K562 (cell line): ENCODE data around the gene DDX39A. TPM values are rescaled to one million over a fixed set of nuclear protein-coding genes. Genes with fewer than 3 reads are reported as not detected.

Source experiments
- CCNT2 ChIP-seq: IDR thresholded peaks from 2 replicates; pipeline ENCODE4 v1.6.1; 2011; ENCODE audit warnings: borderline replicate concordance, low read depth, mild to moderate bottlenecking, moderate library complexity, mixed read lengths, low read length; ENCODE audit not compliant: insufficient read length; ENCODE audit errors: extremely low read depth
- MCM2 ChIP-seq: fragments of 450-650 bp; IDR thresholded peaks from 2 replicates; pipeline ENCODE4 v1.6.1; 2017; ENCODE audit warnings: low read depth, mild to moderate bottlenecking
- OTX1 ChIP-seq: fragments of 450-650 bp; formaldehyde crosslinking; IDR thresholded peaks from 2 replicates; pipeline ENCODE4 v1.4.0; 2022; ENCODE audit warnings: mild to moderate bottlenecking
- POLR2A ChIP-seq: fragments of 450-650 bp; conservative IDR thresholded peaks from 2 replicates; pipeline ENCODE4 v1.6.1; 2016
- POLR2AphosphoS2 ChIP-seq: IDR thresholded peaks from 2 replicates; pipeline ENCODE4 v1.6.1; 2012; ENCODE audit warnings: low read length, improper control_type of control experiment
- POLR2B ChIP-seq: fragments of 450-650 bp; IDR thresholded peaks from 2 replicates; pipeline ENCODE4 v1.6.1; 2018; ENCODE audit warnings: low read depth; ENCODE audit not compliant: partially characterized antibody
- POLR2G ChIP-seq: fragments of 200-400 bp; formaldehyde crosslinking; IDR thresholded peaks from 2 replicates; pipeline ENCODE4 v1.6.1; 2017; ENCODE audit warnings: low read depth, mild to moderate bottlenecking, antibody characterized with exemption, low read length, moderate library complexity
- RBM22 ChIP-seq: fragments of 200-400 bp; formaldehyde crosslinking; IDR thresholded peaks from 2 replicates; pipeline ENCODE4 v1.6.1; 2018; ENCODE audit warnings: low read length, low read depth; ENCODE audit not compliant: poor library complexity, severe bottlenecking
- SREBF1 ChIP-seq: fragments of 150-350 bp; IDR thresholded peaks from 2 replicates; pipeline ENCODE4 v1.6.1; 2014; ENCODE audit warnings: antibody characterized with exemption, low read depth, low read length, borderline replicate concordance
- TCF3 ChIP-seq: sonication (generic); formaldehyde crosslinking; IDR thresholded peaks from 2 replicates; pipeline ENCODE4 v1.4.0; 2020; ENCODE audit warnings: mild to moderate bottlenecking, missing genetic modification reagents
- XRCC5 ChIP-seq: fragments of 200-400 bp; formaldehyde crosslinking; IDR thresholded peaks from 2 replicates; pipeline ENCODE4 v1.6.1; 2017; ENCODE audit warnings: low read depth, mild to moderate bottlenecking, low read length
- ZKSCAN8 ChIP-seq: fragments of 200-800 bp; sonication (Bioruptor generic); IDR thresholded peaks from 2 replicates; pipeline ENCODE4 v1.6.1; 2016; ENCODE audit warnings: missing genetic modification characterization, missing compliant biosample characterization
- ZNF384 ChIP-seq: IDR thresholded peaks from 2 replicates; pipeline ENCODE4 v1.6.1; 2012; ENCODE audit warnings: low read depth, low read length, improper control_type of control experiment
- polyA plus RNA-seq, 8 experiments: library from polyadenylated mRNA; depleted of rRNA in 4 of 8; stranded (reverse) in 5 of 8; unstranded in 3 of 8; fragments of >200 nt; fragmentation: Nextera tagmentation in 2 of 8; fragmentation: Illumina TruSeq in 1 of 8; extraction: Ambion mirVana in 2 of 8; extraction: Trizol in 1 of 8; gene quantifications; 2 replicates each; pipeline versions ENCODE4 v1.2.1 to v1.2.3, GENCODE V29; 2011 to 2014; ENCODE audit warnings: inconsistent platforms in 1 of 8, missing spikeins in 1 of 8
- total RNA-seq, 7 experiments: library from RNA; depleted of rRNA in 6 of 7; stranded (reverse); fragments of >200 nt in 6 of 7; fragmentation: Illumina TruSeq in 2 of 7; extraction: Trizol in 2 of 7; gene quantifications; 2 replicates each; pipeline versions ENCODE4 v1.2.1 to v1.2.3, GENCODE V29; 2011 to 2021; ENCODE audit warnings: low replicate concordance in 1 of 7
- TF ChIP-seq, protein P1 (sequence below): fragments of 450-650 bp; formaldehyde crosslinking; IDR thresholded peaks from 2 replicates; pipeline ENCODE4 v1.4.0; 2020; ENCODE audit warnings: mild to moderate bottlenecking, moderate library complexity
- TF ChIP-seq, protein P2 (sequence below): fragments of 250-450 bp; sonication (Bioruptor Pico); IDR thresholded peaks from 2 replicates; pipeline ENCODE4 v1.4.0; 2020; ENCODE audit warnings: mild to moderate bottlenecking, moderate library complexity, borderline replicate concordance
- TF ChIP-seq, protein P3 (sequence below): fragments of 250-450 bp; sonication (Bioruptor Pico); IDR thresholded peaks from 2 replicates; pipeline ENCODE4 v1.5.0; 2021
- TF ChIP-seq, protein P4 (sequence below): sonication (generic); formaldehyde crosslinking; IDR thresholded peaks from 2 replicates; pipeline ENCODE4 v1.8.0; 2023; ENCODE audit warnings: missing genetic modification reagents, mild to moderate bottlenecking, borderline replicate concordance

Gene DDX39A
- total and polyA plus RNA-seq, 9 of the 15 experiments (the other 6 are each of a cell fraction or from before 2014, with no cell fraction given) = 90.3 to 250 (median 188) TPM

DNA sequence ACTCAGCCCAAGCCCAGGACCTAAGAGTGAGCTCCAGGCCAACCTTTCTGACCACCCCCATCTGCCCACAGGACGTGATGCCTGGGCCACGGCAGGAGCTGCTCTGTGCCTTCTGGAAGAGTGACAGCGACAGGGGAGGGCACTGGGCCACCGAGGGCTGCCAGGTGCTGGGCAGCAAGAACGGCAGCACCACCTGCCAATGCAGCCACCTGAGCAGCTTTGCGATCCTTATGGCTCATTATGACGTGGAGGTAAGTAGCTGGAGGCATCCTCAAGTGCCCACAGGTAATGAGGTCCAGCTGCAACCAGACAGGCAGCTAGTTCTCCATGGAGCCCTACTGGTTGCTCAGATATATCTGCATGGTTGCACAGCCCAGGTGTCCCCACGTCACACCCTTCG, 14.8 kb downstream of the DDX39A start (continued):
- TF ChIP-seq, protein P1, sequence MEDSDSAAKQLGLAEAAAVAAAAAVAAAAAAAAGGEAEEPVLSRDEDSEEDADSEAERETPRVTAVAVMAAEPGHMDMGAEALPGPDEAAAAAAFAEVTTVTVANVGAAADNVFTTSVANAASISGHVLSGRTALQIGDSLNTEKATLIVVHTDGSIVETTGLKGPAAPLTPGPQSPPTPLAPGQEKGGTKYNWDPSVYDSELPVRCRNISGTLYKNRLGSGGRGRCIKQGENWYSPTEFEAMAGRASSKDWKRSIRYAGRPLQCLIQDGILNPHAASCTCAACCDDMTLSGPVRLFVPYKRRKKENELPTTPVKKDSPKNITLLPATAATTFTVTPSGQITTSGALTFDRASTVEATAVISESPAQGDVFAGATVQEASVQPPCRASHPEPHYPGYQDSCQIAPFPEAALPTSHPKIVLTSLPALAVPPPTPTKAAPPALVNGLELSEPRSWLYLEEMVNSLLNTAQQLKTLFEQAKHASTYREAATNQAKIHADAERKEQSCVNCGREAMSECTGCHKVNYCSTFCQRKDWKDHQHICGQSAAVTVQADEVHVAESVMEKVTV = no peak
- TF ChIP-seq POLR2B (peak; percentile 16), MCM2 (no peak), POLR2AphosphoS2 (no peak), POLR2A (peak; percentile 30; the same call in 1 of the 2 replicates), SREBF1 (no peak), POLR2G (peak; percentile 61), OTX1 (CRISPR knock-in tag) (no peak), TCF3 (CRISPR knock-in tag) (no peak), XRCC5 (no peak), RBM22 (no peak), ZKSCAN8 (no peak), CCNT2 (peak; percentile 13), ZNF384 (no peak)
- TF ChIP-seq, protein P2, sequence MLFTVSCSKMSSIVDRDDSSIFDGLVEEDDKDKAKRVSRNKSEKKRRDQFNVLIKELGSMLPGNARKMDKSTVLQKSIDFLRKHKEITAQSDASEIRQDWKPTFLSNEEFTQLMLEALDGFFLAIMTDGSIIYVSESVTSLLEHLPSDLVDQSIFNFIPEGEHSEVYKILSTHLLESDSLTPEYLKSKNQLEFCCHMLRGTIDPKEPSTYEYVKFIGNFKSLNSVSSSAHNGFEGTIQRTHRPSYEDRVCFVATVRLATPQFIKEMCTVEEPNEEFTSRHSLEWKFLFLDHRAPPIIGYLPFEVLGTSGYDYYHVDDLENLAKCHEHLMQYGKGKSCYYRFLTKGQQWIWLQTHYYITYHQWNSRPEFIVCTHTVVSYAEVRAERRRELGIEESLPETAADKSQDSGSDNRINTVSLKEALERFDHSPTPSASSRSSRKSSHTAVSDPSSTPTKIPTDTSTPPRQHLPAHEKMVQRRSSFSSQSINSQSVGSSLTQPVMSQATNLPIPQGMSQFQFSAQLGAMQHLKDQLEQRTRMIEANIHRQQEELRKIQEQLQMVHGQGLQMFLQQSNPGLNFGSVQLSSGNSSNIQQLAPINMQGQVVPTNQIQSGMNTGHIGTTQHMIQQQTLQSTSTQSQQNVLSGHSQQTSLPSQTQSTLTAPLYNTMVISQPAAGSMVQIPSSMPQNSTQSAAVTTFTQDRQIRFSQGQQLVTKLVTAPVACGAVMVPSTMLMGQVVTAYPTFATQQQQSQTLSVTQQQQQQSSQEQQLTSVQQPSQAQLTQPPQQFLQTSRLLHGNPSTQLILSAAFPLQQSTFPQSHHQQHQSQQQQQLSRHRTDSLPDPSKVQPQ (CRISPR knock-in tag) = no peak
- TF ChIP-seq, protein P3, sequence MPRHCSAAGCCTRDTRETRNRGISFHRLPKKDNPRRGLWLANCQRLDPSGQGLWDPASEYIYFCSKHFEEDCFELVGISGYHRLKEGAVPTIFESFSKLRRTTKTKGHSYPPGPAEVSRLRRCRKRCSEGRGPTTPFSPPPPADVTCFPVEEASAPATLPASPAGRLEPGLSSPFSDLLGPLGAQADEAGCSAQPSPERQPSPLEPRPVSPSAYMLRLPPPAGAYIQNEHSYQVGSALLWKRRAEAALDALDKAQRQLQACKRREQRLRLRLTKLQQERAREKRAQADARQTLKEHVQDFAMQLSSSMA (CRISPR knock-in tag) = no peak
- TF ChIP-seq, protein P4, sequence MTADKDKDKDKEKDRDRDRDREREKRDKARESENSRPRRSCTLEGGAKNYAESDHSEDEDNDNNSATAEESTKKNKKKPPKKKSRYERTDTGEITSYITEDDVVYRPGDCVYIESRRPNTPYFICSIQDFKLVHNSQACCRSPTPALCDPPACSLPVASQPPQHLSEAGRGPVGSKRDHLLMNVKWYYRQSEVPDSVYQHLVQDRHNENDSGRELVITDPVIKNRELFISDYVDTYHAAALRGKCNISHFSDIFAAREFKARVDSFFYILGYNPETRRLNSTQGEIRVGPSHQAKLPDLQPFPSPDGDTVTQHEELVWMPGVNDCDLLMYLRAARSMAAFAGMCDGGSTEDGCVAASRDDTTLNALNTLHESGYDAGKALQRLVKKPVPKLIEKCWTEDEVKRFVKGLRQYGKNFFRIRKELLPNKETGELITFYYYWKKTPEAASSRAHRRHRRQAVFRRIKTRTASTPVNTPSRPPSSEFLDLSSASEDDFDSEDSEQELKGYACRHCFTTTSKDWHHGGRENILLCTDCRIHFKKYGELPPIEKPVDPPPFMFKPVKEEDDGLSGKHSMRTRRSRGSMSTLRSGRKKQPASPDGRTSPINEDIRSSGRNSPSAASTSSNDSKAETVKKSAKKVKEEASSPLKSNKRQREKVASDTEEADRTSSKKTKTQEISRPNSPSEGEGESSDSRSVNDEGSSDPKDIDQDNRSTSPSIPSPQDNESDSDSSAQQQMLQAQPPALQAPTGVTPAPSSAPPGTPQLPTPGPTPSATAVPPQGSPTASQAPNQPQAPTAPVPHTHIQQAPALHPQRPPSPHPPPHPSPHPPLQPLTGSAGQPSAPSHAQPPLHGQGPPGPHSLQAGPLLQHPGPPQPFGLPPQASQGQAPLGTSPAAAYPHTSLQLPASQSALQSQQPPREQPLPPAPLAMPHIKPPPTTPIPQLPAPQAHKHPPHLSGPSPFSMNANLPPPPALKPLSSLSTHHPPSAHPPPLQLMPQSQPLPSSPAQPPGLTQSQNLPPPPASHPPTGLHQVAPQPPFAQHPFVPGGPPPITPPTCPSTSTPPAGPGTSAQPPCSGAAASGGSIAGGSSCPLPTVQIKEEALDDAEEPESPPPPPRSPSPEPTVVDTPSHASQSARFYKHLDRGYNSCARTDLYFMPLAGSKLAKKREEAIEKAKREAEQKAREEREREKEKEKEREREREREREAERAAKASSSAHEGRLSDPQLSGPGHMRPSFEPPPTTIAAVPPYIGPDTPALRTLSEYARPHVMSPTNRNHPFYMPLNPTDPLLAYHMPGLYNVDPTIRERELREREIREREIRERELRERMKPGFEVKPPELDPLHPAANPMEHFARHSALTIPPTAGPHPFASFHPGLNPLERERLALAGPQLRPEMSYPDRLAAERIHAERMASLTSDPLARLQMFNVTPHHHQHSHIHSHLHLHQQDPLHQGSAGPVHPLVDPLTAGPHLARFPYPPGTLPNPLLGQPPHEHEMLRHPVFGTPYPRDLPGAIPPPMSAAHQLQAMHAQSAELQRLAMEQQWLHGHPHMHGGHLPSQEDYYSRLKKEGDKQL (CRISPR knock-in tag) = no peak
- TF ChIP-seq, all 486 proteins: peak for 4
